ENCODE measurements around the gene FAN1. TPM values are rescaled to one million over a fixed set of nuclear protein-coding genes. Genes with fewer than 3 reads are reported as not detected.
A peak's percentile ranks its signal among the peaks of the same experiment; 100 is the strongest.

Gene FAN1
- total RNA-seq, 1 experiment from 2014 or later: 10.9 TPM

DNA sequence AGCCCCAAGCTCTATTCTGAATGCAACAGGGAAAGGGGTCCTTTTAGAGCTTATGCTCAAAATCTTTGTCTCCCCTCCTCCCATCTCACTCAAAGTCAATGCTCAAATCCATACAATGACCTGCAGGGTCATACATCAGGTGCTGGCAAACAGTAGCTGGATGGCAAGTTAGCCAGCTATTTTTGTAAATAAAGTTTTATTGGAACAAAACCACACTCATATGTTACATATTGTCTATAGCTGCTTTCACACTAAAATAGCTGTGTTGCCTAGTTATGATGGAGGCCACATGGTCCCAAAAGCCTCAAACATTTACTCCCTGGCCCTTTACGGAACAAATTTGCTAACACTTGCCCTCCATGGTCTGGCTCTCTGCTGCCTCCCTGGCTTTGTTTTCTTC lies 1.8 kb upstream of the FAN1 start:
- H3K36me3 ChIP-seq: peaks cover 47% of the 10 kb centered on the region
- no peak overlapping the region for H3K4me3 ChIP-seq
- no peak overlapping the region for H3K27ac ChIP-seq
- H3K9me3 ChIP-seq (replicated peaks): no peaks in the 10 kb centered on the region
- H3K27me3 ChIP-seq (replicated peaks): no peaks in the 10 kb centered on the region
- H3K4me1 ChIP-seq (replicated peaks): no peaks in the 10 kb centered on the region
- no peak for DNase-seq (ENCODE audit: low read depth in 1 of 2, low spot score in 2 of 2)

- DNase-seq (ENCODE audit: low read depth in 1 of 2, low spot score in 2 of 2): no peak
- H3K9me3 ChIP-seq (replicated peaks): no peaks in the 10 kb centered on the region
- no peak overlapping the region for H3K27ac ChIP-seq
- peaks cover 69% of the 10 kb centered on the region for H3K36me3 ChIP-seq
- no peaks in the 10 kb centered on the region for H3K27me3 ChIP-seq (replicated peaks)
- no peak overlapping the region for H3K4me3 ChIP-seq
- no peaks in the 10 kb centered on the region for H3K4me1 ChIP-seq (replicated peaks)
Measured at GRCh38 chr15:30904812-30905211, 1.1 kb downstream of the FAN1 start.

- DNase-seq (ENCODE audit: low read depth in 1 of 2, low spot score in 2 of 2): no peak
- Histone ChIP-seq H3K36me3 (peaks cover 77% of the 10 kb centered on the region), H3K27ac (no peak overlapping the region), H3K4me1 (replicated peaks) (no peaks in the 10 kb centered on the region), H3K9me3 (replicated peaks) (no peaks in the 10 kb centered on the region), H3K4me3 (no peak overlapping the region), H3K27me3 (replicated peaks) (no peaks in the 10 kb centered on the region)
Measured at GRCh38 chr15:30905821-30906220, 2.1 kb downstream of the FAN1 start.

DNA sequence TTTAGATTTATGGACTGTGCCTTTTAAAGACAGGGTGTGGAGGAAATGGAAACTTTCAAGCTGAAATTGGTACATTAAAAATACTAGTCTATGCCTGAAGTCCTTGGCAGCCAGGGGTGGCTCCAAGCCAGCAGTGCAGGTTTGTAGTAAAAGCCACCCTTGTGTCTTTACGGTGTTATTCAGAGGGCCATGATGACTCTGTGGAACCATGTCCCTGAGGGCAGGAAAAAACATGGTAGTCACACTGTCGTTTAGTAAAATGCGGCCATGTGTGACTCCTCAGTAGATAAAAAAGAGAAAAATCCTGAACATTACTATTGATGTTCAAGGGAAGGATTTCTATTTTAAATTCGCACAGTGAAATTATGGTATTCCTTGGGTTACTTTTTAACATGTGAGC lies 2.7 kb downstream of the FAN1 start:
- no peak for DNase-seq (ENCODE audit: low read depth in 1 of 2, low spot score in 2 of 2)
- Histone ChIP-seq H3K27me3 (replicated peaks) (no peaks in the 10 kb centered on the region), H3K4me3 (no peak overlapping the region), H3K36me3 (peaks cover 76% of the 10 kb centered on the region), H3K9me3 (replicated peaks) (no peaks in the 10 kb centered on the region), H3K4me1 (replicated peaks) (no peaks in the 10 kb centered on the region), H3K27ac (no peak overlapping the region)

DNA sequence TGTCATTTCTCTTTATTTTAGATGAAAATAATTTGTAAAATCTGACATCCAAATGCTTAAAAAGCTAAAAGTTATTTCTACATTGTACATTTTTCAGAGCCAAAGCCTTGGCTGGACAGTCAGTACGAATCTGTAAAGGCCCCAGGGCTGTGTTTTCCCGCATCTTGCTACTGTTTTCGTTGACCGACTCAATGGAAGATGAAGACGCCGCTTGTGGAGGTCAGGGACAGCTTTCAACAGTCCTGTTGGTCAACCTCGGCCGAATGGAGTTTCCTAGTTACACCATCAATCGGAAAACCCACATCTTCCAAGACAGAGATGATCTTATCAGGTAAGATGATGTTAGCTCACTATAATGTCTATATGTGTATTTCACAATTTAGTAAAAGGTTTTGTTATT lies 10.0 kb downstream of the FAN1 start:
- Histone ChIP-seq H3K27me3 (replicated peaks) (no peaks in the 10 kb centered on the region), H3K27ac (no peak overlapping the region), H3K4me3 (no peak overlapping the region), H3K9me3 (replicated peaks) (no peaks in the 10 kb centered on the region), H3K4me1 (replicated peaks) (no peaks in the 10 kb centered on the region), H3K36me3 (peaks cover 82% of the 10 kb centered on the region)
- DNase-seq (ENCODE audit: low read depth in 1 of 2, low spot score in 2 of 2): no peak

DNA sequence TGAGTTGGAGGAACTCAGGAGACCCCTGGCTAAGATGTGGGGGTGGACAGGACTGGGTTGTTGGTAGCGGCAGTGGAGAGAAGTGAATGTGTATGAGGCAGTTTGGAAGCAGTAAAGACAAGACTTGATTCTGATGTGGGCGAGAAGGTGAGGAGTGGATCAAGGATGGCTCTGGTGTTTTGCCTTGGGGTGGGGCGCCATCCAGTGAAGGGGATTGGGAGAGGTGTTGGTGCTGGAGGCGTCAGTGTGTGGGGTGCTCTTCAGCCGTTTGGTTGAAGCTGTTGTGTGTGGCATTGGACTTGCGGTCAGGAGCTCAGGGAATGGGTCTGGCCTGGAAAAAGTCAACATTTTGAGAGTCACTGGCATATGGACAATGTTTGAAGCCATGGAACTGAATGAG lies 13.3 kb downstream of the FAN1 start:
- Histone ChIP-seq H3K9me3 (replicated peaks) (no peaks in the 10 kb centered on the region), H3K4me1 (replicated peaks) (peaks cover 12% of the 10 kb centered on the region), H3K36me3 (peaks cover 86% of the 10 kb centered on the region), H3K27me3 (replicated peaks) (no peaks in the 10 kb centered on the region), H3K27ac (no peak overlapping the region), H3K4me3 (no peak overlapping the region)
- DNase-seq (ENCODE audit: low read depth in 1 of 2, low spot score in 2 of 2): no peak

DNA sequence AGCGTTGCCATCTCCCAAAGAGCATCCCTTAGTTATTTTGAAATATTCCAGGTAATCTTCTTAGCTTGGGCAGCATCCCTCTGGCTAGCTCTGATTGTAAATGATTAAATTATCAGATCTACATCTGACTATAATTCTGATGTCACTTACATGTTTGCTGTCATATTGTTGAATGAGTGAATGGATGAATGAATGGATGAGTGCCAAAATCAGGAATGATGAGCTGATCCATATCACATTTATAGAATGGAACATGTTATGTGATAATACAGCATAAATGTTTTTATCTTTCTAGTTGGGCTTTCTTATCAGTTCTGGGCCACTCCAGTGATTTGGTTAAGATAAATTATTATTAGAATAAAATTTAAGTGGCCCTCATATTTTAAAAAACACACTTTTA lies 14.0 kb downstream of the FAN1 start:
- H3K36me3 ChIP-seq: peaks cover 83% of the 10 kb centered on the region
- no peak for DNase-seq (ENCODE audit: low read depth in 1 of 2, low spot score in 2 of 2)
- no peak overlapping the region for H3K4me3 ChIP-seq
- H3K27me3 ChIP-seq (replicated peaks): no peaks in the 10 kb centered on the region
- no peak overlapping the region for H3K27ac ChIP-seq
- peaks cover 19% of the 10 kb centered on the region for H3K4me1 ChIP-seq (replicated peaks)
- no peaks in the 10 kb centered on the region for H3K9me3 ChIP-seq (replicated peaks)

- no peak overlapping the region for H3K27ac ChIP-seq
- peaks cover 26% of the 10 kb centered on the region for H3K4me1 ChIP-seq (replicated peaks)
- DNase-seq (ENCODE audit: low read depth in 1 of 2, low spot score in 2 of 2): no peak
- no peaks in the 10 kb centered on the region for H3K27me3 ChIP-seq (replicated peaks)
- no peak overlapping the region for H3K4me3 ChIP-seq
- H3K9me3 ChIP-seq (replicated peaks): no peaks in the 10 kb centered on the region
- peaks cover 83% of the 10 kb centered on the region for H3K36me3 ChIP-seq
Measured at GRCh38 chr15:30918366-30918765, 14.7 kb downstream of the FAN1 start.

GRCh38 chr15:30919877-30920550 lies 16.3 kb downstream of the FAN1 start:
- Histone ChIP-seq H3K4me3 (no peak overlapping the region), H3K36me3 (peaks cover 80% of the 10 kb centered on the region), H3K27ac (no peak overlapping the region), H3K4me1 (replicated peaks) (peaks cover 41% of the 10 kb centered on the region), H3K9me3 (replicated peaks) (no peaks in the 10 kb centered on the region), H3K27me3 (replicated peaks) (no peaks in the 10 kb centered on the region)
- DNase-seq (ENCODE audit: low read depth in 1 of 2, low spot score in 2 of 2): no peak

DNA sequence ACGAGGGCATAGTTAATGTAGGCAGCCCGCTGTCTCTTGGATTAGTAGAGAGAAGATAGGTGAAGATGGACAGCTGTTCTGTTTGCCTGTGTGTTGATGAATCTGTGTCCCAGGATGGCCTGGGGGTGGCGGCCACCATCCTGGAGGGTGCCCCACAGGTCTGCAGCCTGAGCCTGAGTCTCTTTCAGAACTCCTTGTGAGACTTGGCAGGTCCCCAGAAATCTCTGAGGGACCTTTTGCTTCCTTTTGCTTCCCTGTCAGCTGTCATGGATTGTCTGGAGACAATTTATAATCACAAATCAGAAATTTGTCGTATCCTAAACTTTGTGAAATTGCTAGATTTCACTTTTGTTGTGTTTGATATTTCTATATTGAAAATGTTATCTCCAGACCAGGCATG lies 17.4 kb downstream of the FAN1 start:
- H3K9me3 ChIP-seq (replicated peaks): no peaks in the 10 kb centered on the region
- H3K4me1 ChIP-seq (replicated peaks): peaks cover 48% of the 10 kb centered on the region
- H3K36me3 ChIP-seq: peaks cover 83% of the 10 kb centered on the region
- no peak overlapping the region for H3K27ac ChIP-seq
- H3K27me3 ChIP-seq (replicated peaks): no peaks in the 10 kb centered on the region
- H3K4me3 ChIP-seq: no peak overlapping the region
- no peak for DNase-seq (ENCODE audit: low read depth in 1 of 2, low spot score in 2 of 2)

GRCh38 chr15:30921781-30922479 lies 18.2 kb downstream of the FAN1 start:
- Histone ChIP-seq H3K4me1 (replicated peaks) (peaks cover 50% of the 10 kb centered on the region), H3K27me3 (replicated peaks) (no peaks in the 10 kb centered on the region), H3K36me3 (peaks cover 85% of the 10 kb centered on the region), H3K4me3 (no peak overlapping the region), H3K27ac (peak overlapping the region; percentile 61), H3K9me3 (replicated peaks) (no peaks in the 10 kb centered on the region)
- DNase-seq (ENCODE audit: low read depth in 1 of 2, low spot score in 2 of 2): no peak

DNA sequence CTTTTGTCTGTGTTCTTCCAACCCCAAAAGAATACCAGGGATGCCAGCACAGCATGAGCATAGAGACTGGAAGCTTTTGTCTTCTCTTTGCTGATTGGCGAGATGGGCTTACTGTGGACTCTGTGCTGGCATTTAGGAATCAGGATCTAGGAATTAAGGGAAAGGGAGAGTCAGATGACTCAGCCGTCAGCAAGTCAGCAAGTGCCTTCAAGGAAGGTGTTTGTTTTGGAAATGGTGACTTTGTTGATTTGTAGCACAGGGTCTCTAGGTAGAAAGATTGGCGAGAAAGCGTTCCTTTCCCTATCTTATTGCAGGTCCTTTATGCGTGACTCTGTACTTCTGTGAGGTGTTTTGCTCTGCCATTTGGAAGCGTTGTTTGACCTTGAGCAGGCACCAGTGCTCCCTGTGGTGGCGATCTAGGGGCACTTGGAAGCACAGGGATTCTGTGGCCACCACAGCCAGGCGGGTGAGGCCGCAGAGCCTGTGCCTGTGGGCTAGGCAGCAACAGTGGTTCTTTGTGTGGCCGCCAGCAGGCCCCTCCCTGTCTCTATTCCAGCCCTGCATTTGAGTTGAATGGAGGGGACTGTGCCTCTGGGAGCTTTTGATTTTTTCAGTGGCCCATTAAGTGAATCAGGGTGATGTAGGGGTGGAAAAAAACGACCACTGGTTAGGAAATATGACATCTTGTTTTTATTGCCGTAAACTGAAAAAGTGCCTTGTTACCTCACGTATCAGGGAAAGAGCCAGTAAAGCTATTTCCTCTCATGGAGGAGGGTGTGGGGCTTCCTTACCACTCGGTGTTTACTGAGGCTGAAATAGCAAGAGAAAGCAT lies 19.0 kb downstream of the FAN1 start:
- peaks cover 88% of the 10 kb centered on the region for H3K36me3 ChIP-seq
- H3K4me3 ChIP-seq: no peak overlapping the region
- H3K27ac ChIP-seq: peak overlapping the region; percentile 61
- peak; percentile 70 to 80 for DNase-seq (ENCODE audit: low read depth in 1 of 2, low spot score in 2 of 2)
- H3K4me1 ChIP-seq (replicated peaks): peaks cover 58% of the 10 kb centered on the region
- H3K27me3 ChIP-seq (replicated peaks): no peaks in the 10 kb centered on the region
- H3K9me3 ChIP-seq (replicated peaks): no peaks in the 10 kb centered on the region

DNA sequence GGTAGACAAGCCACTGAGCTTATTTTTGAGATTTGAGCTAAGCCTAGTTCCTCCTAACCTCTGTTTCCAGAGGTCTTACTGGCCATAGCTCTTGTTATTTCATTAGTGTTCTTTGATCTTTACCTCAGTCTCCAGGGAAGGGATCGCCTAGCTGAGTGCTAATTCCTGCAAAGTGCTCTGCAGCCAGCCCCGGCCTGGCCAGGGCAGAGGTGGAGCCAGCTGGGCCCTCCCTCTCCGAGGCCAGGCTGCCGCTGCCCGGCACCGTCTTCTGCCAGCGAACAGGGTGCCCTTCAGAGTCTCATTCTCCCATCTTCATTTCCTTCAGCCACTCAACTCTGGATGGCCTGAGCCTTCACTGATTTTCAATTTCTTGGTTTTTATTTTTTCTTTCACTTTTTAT lies 19.7 kb downstream of the FAN1 start:
- DNase-seq (ENCODE audit: low read depth in 1 of 2, low spot score in 2 of 2): no peak
- peak overlapping the region; percentile 30 for H3K27ac ChIP-seq
- H3K27me3 ChIP-seq (replicated peaks): no peaks in the 10 kb centered on the region
- H3K4me1 ChIP-seq (replicated peaks): peaks cover 65% of the 10 kb centered on the region
- H3K36me3 ChIP-seq: peaks cover 85% of the 10 kb centered on the region
- no peaks in the 10 kb centered on the region for H3K9me3 ChIP-seq (replicated peaks)
- H3K4me3 ChIP-seq: no peak overlapping the region

GRCh38 chr15:30924353-30924752 lies 20.6 kb downstream of the FAN1 start:
- DNase-seq (ENCODE audit: low read depth in 1 of 2, low spot score in 2 of 2): peak; percentile 63 to 90
- H3K4me1 ChIP-seq (replicated peaks): peaks cover 68% of the 10 kb centered on the region
- H3K27ac ChIP-seq: peak overlapping the region; percentile 19
- H3K9me3 ChIP-seq (replicated peaks): no peaks in the 10 kb centered on the region
- H3K36me3 ChIP-seq: peaks cover 86% of the 10 kb centered on the region
- H3K4me3 ChIP-seq: no peak overlapping the region
- H3K27me3 ChIP-seq (replicated peaks): no peaks in the 10 kb centered on the region

All from SJSA1 (cell line).